HFFc6 (cell line): ENCODE data around the gene NBPF14. TPM values are rescaled to one million over a fixed set of nuclear protein-coding genes. Genes with fewer than 3 reads are reported as not detected.
A peak's percentile ranks its signal among the peaks of the same experiment; 100 is the strongest.
"Not testable (repeated sequence)": the region's sequence is repeated elsewhere in the genome, so short reads cannot be mapped to it uniquely, and the experiment has no call there.

Source experiments
- DNase-seq: peaks from one replicate; pipeline ENCODE4 v3.0.0-alpha.2; 2018
- H3K27ac Mint-ChIP-seq: 2 replicates; pipeline ENCODE4 v1.8.0; 2020; ENCODE audit warnings: mild to moderate bottlenecking, mixed read lengths
- H3K27me3 Mint-ChIP-seq: 2 replicates; pipeline ENCODE4 v1.8.0; 2021; ENCODE audit warnings: mild to moderate bottlenecking, moderate library complexity, mixed read lengths; ENCODE audit not compliant: insufficient read depth
- H3K36me3 Mint-ChIP-seq: 2 replicates; pipeline ENCODE4 v1.8.0; 2021; ENCODE audit warnings: low read depth, mixed read lengths
- H3K4me1 Mint-ChIP-seq: 2 replicates; pipeline ENCODE4 v1.8.0; 2020; ENCODE audit warnings: low read depth, mixed read lengths
- H3K4me3 Mint-ChIP-seq: 2 replicates; pipeline ENCODE4 v1.8.0; 2020; ENCODE audit warnings: mild to moderate bottlenecking, moderate library complexity, mixed read lengths
- H3K9me3 Mint-ChIP-seq: 2 replicates; pipeline ENCODE4 v1.8.0; 2020; ENCODE audit warnings: mild to moderate bottlenecking, mixed read lengths
- CTCF ChIP-seq: fragments of 200-600 bp; sonication (generic); IDR thresholded peaks from 2 replicates; pipeline ENCODE4 v1.5.0; 2021; ENCODE audit warnings: antibody characterized with exemption, mild to moderate bottlenecking
- total RNA-seq, 6 experiments: library from RNA; stranded (reverse); fragmentation: NEBNext Ultra II Directional; extraction: Animal tissue kit (Norgen Biotek cat#: 25700); gene quantifications; 2 replicates in 1 of 6; 3 replicates in 5 of 6; pipeline ENCODE4 v1.2.3, GENCODE V29; 2021

NBPF14 gene
- total RNA-seq, 6 experiments from 2014 or later, result 16.1 to 21.6 (median 17.5) TPM

DNA sequence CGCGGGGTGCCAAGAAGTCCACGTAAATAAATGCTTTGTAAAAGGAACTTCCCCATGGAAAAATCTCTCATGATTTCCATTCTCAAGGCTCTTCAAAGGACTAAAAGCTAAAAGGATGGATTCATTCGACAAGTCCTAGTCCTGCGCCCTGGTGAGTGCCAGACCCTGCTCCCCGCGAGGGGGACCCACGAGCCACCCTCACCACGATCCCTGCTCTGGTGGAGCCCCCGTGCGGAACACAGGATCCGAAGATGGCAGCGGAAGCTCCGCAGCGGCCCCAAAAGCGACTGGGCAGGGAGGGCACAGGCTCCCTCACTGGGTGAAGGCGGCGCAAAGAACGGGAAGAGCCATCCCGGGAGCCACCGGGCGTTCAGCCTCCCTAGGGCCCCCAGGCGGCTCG lies 67.2 kb downstream of the NBPF14 start:
- not testable (repeated sequence) for H3K9me3 Mint-ChIP-seq, H3K27ac Mint-ChIP-seq, H3K36me3 Mint-ChIP-seq, DNase-seq, H3K4me3 Mint-ChIP-seq, H3K27me3 Mint-ChIP-seq, H3K4me1 Mint-ChIP-seq
- TF ChIP-seq CTCF, result peak; percentile 27; the same call in 1 of the 2 replicates

DNA sequence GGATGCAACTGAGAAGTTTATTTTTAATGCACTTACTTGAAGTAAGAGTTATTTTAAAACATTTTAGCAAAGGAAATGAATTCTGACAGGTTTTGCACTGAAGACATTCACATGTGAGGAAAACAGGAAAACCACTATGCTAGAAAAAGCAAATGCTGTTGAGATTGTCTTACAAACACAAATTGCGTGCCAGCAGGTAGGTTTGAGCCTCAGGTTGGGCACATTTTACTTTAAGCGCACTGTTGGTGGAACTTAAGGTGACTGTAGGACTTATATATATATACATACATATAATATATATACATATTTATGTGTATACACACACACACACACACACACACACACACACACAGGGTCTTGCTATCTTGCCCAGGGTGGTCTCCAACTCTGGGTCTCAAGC lies 69.2 kb downstream of the NBPF14 start:
- H3K4me3 Mint-ChIP-seq, H3K4me1 Mint-ChIP-seq, H3K27ac Mint-ChIP-seq, DNase-seq, H3K9me3 Mint-ChIP-seq, H3K36me3 Mint-ChIP-seq: not testable (repeated sequence)
- peaks cover 11% of the 10 kb centered on the region for H3K27me3 Mint-ChIP-seq

GRCh38 chr1:148523205-148524144 lies 72.3 kb downstream of the NBPF14 start:
- peak overlapping the region; percentile 93 for H3K27ac Mint-ChIP-seq
- peak overlapping the region; percentile 85 for H3K4me3 Mint-ChIP-seq
- not testable (repeated sequence) for H3K27me3 Mint-ChIP-seq, H3K4me1 Mint-ChIP-seq, H3K36me3 Mint-ChIP-seq, H3K9me3 Mint-ChIP-seq
- DNase-seq, result peak; percentile 59

GRCh38 chr1:148522561-148523204 lies 73.1 kb downstream of the NBPF14 start:
- not testable (repeated sequence) for H3K36me3 Mint-ChIP-seq, H3K9me3 Mint-ChIP-seq, H3K4me1 Mint-ChIP-seq, H3K27me3 Mint-ChIP-seq
- Mint-ChIP-seq H3K27ac (peak overlapping the region; percentile 93), H3K4me3 (peak overlapping the region; percentile 85)
- peak; percentile 96 for DNase-seq

GRCh38 chr1:148522072-148522471 lies 73.7 kb downstream of the NBPF14 start:
- not testable (repeated sequence) for H3K36me3 Mint-ChIP-seq, H3K27me3 Mint-ChIP-seq, H3K9me3 Mint-ChIP-seq, H3K4me1 Mint-ChIP-seq
- DNase-seq, result peak; percentile 71
- peak overlapping the region; percentile 93 for H3K27ac Mint-ChIP-seq
- H3K4me3 Mint-ChIP-seq, result peak overlapping the region; percentile 85

GRCh38 chr1:148514310-148514709 lies 81.5 kb downstream of the NBPF14 start:
- DNase-seq, H3K9me3 Mint-ChIP-seq, H3K27me3 Mint-ChIP-seq, H3K4me3 Mint-ChIP-seq, H3K36me3 Mint-ChIP-seq, H3K27ac Mint-ChIP-seq: not testable (repeated sequence)
- H3K4me1 Mint-ChIP-seq, result peaks cover 11% of the 10 kb centered on the region

- not testable (repeated sequence) for H3K27ac Mint-ChIP-seq, H3K9me3 Mint-ChIP-seq
These were observed 83.1 kb downstream of the NBPF14 start for GRCh38 chr1:148512571-148513184.

GRCh38 chr1:148493933-148494332 lies 101.9 kb downstream of the NBPF14 start:
- not testable (repeated sequence) for H3K27me3 Mint-ChIP-seq, H3K27ac Mint-ChIP-seq, H3K4me3 Mint-ChIP-seq, H3K9me3 Mint-ChIP-seq, DNase-seq, H3K36me3 Mint-ChIP-seq, H3K4me1 Mint-ChIP-seq

More at GRCh38 chr1:148512571-148513184, 83.1 kb downstream of the NBPF14 start:
- DNase-seq, result peak; percentile 43
- H3K27me3 Mint-ChIP-seq, H3K4me3 Mint-ChIP-seq, H3K36me3 Mint-ChIP-seq: not testable (repeated sequence)
- peaks cover 11% of the 10 kb centered on the region for H3K4me1 Mint-ChIP-seq

- H3K27me3 Mint-ChIP-seq, DNase-seq, H3K9me3 Mint-ChIP-seq, H3K27ac Mint-ChIP-seq, H3K4me3 Mint-ChIP-seq, H3K36me3 Mint-ChIP-seq, H3K4me1 Mint-ChIP-seq: not testable (repeated sequence)
These were observed 112.8 kb downstream of the NBPF14 start, which contains the start of gene PPIAL4G for GRCh38 chr1:148483029-148483428. TSS of gene PPIAL4G (minus strand) at chr1:148483302. CDS start at chr1:148483252, 50 bp downstream.

Other genes with a start within 250 kb of the NBPF14 start
- gene PPIAL4G, start 112.7 kb downstream of the NBPF14 start, total RNA-seq, result not detected
- gene NUDT4B, start 152.8 kb upstream of the NBPF14 start, total RNA-seq, result 1 to 10 TPM in 1 of 6 experiments, under 1 TPM in 1, not detected in 4; 0.83 to 1.1 TPM
- gene PDE4DIP, start 248.4 kb upstream of the NBPF14 start, total RNA-seq, result 100 to 1,000 TPM in 5 of 6 experiments, 10 to 100 TPM in 1; 98.0 to 142 (median 121) TPM